GM12878 (cell line): ENCODE measurements around the gene TANC1.

Experiments
- ASH2L ChIP-seq: fragments of 300-600, 200-600 bp; sonication (generic); IDR thresholded peaks from 2 replicates; pipeline ENCODE4 v1.6.1; 2017; ENCODE audit warnings: low read depth, mild to moderate bottlenecking, borderline replicate concordance
- ESRRA ChIP-seq: IDR thresholded peaks from 2 replicates; pipeline ENCODE4 v1.6.1; 2012; ENCODE audit warnings: mild to moderate bottlenecking, low read length, improper control_type of control experiment
- IKZF1 ChIP-seq: fragments of 450-650 bp; conservative IDR thresholded peaks from 2 replicates; pipeline ENCODE4 v1.6.1; 2017; ENCODE audit warnings: antibody characterized with exemption, mild to moderate bottlenecking
- NR2C2 ChIP-seq: IDR thresholded peaks from 2 replicates; pipeline ENCODE4 v1.6.1; 2011; ENCODE audit warnings: borderline replicate concordance, low read depth; ENCODE audit not compliant: control insufficient read depth, insufficient read length
- NR2F1 ChIP-seq: fragments of 450-650 bp; conservative IDR thresholded peaks from 2 replicates; pipeline ENCODE4 v1.6.1; 2017; ENCODE audit warnings: mild to moderate bottlenecking
- POLR2A ChIP-seq: IDR thresholded peaks from 2 replicates; pipeline ENCODE4 v1.6.1; 2011; ENCODE audit warnings: low read depth, mild to moderate bottlenecking, low read length
- POU2F2 ChIP-seq: IDR thresholded peaks from 3 replicates; pipeline ENCODE4 v1.6.1; 2011; ENCODE audit warnings: low read depth, mild to moderate bottlenecking, low read length, borderline replicate concordance
- TAF1 ChIP-seq: IDR thresholded peaks from 2 replicates; pipeline ENCODE4 v1.6.1; 2011; ENCODE audit warnings: mild to moderate bottlenecking, low read depth, low read length, borderline replicate concordance
- ZNF207 ChIP-seq: fragments of 450-650 bp; IDR thresholded peaks from 2 replicates; pipeline ENCODE4 v1.6.1; 2014; ENCODE audit warnings: antibody characterized with exemption, mild to moderate bottlenecking, borderline replicate concordance
- TF ChIP-seq, protein P1 (sequence below): IDR thresholded peaks from 2 replicates; pipeline ENCODE4 v1.6.1; 2012; ENCODE audit warnings: low read depth, low read length, improper control_type of control experiment

DNA sequence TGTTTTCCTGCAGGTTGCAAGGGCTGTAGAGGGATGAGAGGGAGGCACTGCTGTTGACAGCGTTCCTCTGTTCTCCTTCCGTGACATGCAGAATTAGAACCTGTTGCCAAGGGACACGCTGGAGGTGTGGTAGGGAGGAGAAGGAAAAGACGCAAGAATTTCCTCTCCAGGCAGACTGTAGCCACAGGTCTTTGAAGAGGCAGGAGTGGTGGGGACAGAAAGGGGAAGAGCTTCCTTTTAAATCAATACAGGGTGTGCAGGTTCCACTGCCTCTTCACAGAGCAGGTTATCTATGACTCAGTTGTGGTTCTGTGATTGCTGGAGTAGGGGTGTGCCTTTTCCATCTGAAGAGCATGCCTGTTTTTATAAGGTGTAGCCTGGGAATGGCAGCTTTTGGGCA, 185.0 kb downstream of the TANC1 start:
- TF ChIP-seq NR2F1 (no peak), POLR2A (no peak), TAF1 (no peak), POU2F2 (no peak), IKZF1 (no peak), ASH2L (no peak), ESRRA (no peak), NR2C2 (no peak), ZNF207 (no peak)
- TF ChIP-seq, protein P1, sequence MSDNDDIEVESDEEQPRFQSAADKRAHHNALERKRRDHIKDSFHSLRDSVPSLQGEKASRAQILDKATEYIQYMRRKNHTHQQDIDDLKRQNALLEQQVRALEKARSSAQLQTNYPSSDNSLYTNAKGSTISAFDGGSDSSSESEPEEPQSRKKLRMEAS = no peak
